Measurements from ENCODE around the gene NPB. TPM values are rescaled to one million over a fixed set of nuclear protein-coding genes. Genes with fewer than 3 reads are reported as not detected.

NPB gene
- polyA plus RNA-seq, 3 donors, result 0.23 to 0.77 TPM; not detected in 1

DNA sequence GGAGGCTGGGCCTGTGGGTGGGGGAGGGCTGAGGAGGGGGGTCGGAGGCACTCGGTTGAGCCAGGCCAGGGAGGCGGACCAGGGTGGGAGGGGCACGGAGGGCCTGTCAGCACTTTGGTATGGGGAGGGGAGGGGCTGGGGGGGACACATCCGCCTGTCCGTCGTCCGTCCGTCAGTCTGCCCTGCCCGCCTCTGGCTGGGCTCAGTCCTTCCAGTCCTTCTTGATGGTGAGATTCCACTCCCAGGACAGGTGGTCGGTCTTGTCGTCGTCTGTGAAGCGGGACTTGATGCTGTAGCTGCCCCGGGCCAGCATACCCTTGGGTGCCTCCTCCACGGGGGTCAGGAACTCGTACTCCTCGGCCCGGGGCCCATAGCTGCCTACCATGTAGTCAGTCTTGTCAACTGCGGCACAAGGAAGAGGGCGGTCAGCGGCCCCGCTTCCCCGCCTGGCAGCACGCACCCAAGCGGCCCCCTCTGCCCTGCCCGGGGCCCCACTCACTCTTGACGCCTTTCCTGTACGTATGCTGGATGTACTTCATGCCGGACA lies 33.3 kb upstream of the NPB start:
- WGBS, 3 donors, result 62 to 75% (median 65%) methylated on average over 23 to 30 of the region's 30 CpGs
- no peak overlapping the region for H3K27ac ChIP-seq (ENCODE audit: low read depth, low read length)

- H3K27ac ChIP-seq (ENCODE audit: low read depth, low read length), result no peak overlapping the region
- 27 to 39% (median 38%) methylated on average over 51 to 52 of the region's 52 CpGs for WGBS, 3 donors
Measured at GRCh38 chr17:81869221-81870130, 32.6 kb upstream of the NPB start.

DNA sequence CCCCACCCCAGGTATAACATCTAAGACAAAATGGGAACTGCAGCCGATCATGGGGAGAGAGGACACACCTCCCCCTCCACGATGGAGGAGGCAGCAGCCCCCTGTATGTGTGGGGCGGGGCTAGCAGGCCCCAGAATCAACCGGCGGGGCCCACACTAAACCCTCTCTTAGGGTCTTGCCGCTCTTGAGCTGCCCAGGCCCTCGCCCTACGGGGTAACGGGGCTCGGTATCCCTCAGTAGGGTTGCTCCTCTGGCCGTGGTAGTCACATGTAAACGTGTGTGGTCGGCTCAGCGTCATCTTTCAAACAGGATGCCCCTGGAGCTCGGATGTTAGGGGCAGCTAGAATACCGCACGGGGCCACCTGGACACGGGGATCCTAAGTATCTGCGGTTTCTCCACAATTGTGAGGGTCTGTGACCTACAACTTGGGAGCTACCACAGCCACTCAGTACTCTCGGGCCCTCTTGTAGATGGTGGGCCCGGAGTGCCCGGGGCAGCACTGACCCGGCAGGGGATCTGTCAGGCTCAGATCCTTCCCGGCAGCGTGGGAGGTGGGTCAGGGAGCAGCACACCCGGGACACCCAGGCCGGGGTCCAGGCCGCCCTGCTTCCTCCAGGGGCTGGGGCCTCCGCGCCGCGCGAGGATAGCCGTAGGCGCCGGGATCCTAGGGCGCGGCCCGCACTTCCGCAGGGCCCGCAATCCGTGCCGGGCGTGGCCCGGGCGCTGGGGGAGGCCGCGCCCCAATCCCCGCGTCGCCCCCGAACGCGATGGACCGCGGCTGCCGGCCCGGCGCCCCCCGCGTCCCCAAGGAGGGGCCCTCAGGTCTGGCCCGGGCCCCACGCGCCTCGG lies 31.7 kb upstream of the NPB start:
- 1 to 3% (median 1%) methylated on average over 39 to 65 of the region's 65 CpGs for WGBS, 3 donors

GRCh38 chr17:81870981-81871386 lies 31.1 kb upstream of the NPB start, which contains the start of gene ARHGDIA:
TSS of gene ARHGDIA (minus strand) at chr17:81871337. CDS start at chr17:81869930, 1,407 bp downstream.
- 0 to 1% (median 1%) methylated on average over 16 to 61 of the region's 64 CpGs for WGBS, 3 donors
- H3K27ac ChIP-seq (ENCODE audit: low read depth, low read length), result peak within 1 kb of the TSS; percentile 99

More for the DNA sequence above, 31.7 kb upstream of the NPB start:
- peak overlapping the region; percentile 99 for H3K27ac ChIP-seq (ENCODE audit: low read depth, low read length)

DNA sequence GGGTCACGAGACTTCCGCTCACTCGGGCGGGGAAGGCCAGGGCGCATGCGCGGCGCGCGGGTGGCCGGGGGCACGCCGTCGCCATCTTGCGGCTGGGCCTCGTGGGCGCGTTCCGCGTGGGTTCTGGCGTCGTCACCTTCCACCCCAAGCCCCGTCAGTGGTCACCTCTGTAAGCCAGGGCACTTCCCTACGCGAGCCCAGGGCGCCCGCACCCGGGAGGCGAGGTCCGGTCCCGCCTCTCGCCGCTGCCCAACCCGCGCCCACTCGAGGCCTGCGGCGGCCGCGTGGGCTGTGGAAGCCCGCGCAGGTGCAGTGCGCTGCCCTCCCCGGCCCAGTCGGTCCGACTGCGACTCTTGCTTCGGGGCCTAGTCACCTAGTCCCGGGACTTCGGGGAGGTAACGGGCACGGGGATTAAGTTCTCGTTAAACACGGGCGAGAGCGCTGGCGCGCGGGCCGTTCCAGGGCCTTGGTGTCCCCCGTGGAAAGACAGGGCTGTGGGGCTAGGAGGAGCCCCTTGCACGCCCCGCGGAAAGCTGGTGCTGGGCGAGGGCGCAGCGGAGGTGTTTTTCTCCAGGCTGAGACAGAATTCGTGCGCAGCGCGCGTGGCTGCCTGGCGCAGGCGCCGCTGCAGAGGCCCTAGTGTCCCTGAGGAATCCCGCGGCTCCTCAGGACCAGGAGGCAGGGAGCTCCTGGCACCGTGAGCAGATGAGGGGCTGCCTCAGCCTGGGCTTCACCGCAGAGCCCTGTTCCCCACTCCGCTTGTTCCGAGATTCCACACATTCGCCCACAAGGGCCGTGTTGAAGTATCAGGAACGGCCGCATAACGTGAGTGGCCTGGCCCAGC lies 30.4 kb upstream of the NPB start:
- H3K27ac ChIP-seq (ENCODE audit: low read depth, low read length), result peak overlapping the region; percentile 99
- 0 to 1% (median 1%) methylated on average over 81 to 86 of the region's 86 CpGs for WGBS, 3 donors

- 93 to 97% (median 96%) methylated on average over 5 of the region's 5 CpGs for WGBS, 3 donors
- H3K27ac ChIP-seq (ENCODE audit: low read depth, low read length), result no peak overlapping the region
Measured at GRCh38 chr17:81877569-81877968, 24.5 kb upstream of the NPB start.

DNA sequence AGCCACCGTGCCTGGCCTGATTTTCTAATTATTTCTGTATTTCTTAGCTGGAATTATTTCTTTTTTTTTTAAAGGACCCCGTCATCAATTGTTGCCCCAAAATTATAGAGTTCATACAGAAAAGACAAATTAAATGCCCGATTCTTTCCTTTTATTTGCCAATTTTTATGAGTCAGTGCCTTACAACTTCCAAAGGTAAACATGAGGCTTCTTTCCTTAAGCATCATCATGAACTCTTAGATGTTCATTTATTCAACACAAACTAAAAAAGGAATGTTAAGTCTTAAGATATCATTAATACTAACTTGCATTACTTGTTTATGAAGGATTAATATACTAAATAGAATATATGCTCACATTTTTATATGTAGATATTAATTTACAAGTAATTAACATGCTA lies 23.7 kb upstream of the NPB start:
- WGBS, 3 donors, result 93 to 96% (median 94%) methylated on average over 3 of the region's 3 CpGs
- no peak overlapping the region for H3K27ac ChIP-seq (ENCODE audit: low read depth, low read length)

- WGBS, 3 donors, result 86 to 87% (median 87%) methylated on average over 5 of the region's 5 CpGs
Measured at GRCh38 chr17:81879121-81879520, 22.9 kb upstream of the NPB start.

DNA sequence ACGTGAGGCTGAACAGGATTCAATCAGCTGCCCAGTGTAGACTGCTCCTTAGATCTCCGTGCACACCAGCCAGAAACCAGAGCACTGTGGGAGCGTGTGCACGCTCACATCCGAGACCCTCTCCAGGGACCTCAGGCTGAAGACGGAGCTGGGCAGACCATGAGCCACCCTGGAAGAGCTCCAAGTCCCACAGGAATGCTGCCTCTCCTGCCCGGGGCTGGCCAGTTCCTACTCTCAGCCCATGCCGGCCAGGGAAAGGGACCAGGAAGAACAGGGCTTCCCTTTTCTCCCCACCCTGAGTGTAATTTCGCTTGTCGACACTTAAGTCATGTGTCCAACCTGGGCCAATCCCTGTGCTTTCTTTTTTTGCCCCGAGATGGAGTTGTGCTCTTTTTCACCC lies 17.5 kb upstream of the NPB start:
- no peak overlapping the region for H3K27ac ChIP-seq (ENCODE audit: low read depth, low read length)
- 53 to 75% (median 65%) methylated on average over 11 of the region's 11 CpGs for WGBS, 3 donors

More at GRCh38 chr17:81879121-81879520, 22.9 kb upstream of the NPB start:
- H3K27ac ChIP-seq (ENCODE audit: low read depth, low read length), result no peak overlapping the region

GRCh38 chr17:81884968-81885367 lies 17.1 kb upstream of the NPB start:
- H3K27ac ChIP-seq (ENCODE audit: low read depth, low read length), result no peak overlapping the region
- 93 to 95% (median 94%) methylated on average over 5 of the region's 5 CpGs for WGBS, 3 donors

- WGBS, 3 donors, result 89 to 91% (median 91%) methylated on average over 10 of the region's 10 CpGs
- H3K27ac ChIP-seq (ENCODE audit: low read depth, low read length), result no peak overlapping the region
Measured at GRCh38 chr17:81885454-81885853, 16.6 kb upstream of the NPB start.

DNA sequence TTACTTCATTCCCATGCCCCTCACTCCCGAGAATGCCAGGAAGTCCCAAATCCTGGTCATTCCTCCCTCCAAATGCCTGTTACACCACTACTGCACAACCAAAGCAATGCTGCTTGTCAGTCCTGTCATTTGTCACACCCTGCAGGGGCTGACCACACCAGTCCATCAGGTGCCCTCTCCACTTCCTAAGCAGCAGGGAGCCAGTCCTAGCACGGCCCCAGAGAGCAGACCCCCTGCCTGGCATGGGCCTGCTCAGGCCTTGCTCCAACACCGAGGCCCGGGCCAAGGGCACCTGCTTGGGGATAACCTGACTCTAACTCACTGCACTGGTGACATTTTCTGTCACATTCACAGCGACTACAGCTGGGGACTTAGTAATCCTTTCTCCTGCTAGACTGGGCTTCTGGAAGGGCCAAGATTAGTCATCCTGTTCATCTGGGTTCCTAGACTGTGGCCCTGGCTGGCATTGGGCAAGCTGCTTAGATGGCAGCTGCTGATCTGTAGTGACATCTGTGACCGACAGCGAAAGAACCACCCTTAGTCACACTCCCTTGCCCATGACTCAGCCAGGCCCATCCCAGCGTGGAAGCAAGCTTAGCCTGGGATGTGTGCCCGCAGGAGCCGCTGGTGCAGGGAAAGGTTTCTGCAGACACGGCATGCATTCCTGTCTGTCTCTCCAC lies 16.0 kb upstream of the NPB start:
- no peak overlapping the region for H3K27ac ChIP-seq (ENCODE audit: low read depth, low read length)
- WGBS, 3 donors, result 90 to 94% (median 92%) methylated on average over 11 of the region's 11 CpGs

DNA sequence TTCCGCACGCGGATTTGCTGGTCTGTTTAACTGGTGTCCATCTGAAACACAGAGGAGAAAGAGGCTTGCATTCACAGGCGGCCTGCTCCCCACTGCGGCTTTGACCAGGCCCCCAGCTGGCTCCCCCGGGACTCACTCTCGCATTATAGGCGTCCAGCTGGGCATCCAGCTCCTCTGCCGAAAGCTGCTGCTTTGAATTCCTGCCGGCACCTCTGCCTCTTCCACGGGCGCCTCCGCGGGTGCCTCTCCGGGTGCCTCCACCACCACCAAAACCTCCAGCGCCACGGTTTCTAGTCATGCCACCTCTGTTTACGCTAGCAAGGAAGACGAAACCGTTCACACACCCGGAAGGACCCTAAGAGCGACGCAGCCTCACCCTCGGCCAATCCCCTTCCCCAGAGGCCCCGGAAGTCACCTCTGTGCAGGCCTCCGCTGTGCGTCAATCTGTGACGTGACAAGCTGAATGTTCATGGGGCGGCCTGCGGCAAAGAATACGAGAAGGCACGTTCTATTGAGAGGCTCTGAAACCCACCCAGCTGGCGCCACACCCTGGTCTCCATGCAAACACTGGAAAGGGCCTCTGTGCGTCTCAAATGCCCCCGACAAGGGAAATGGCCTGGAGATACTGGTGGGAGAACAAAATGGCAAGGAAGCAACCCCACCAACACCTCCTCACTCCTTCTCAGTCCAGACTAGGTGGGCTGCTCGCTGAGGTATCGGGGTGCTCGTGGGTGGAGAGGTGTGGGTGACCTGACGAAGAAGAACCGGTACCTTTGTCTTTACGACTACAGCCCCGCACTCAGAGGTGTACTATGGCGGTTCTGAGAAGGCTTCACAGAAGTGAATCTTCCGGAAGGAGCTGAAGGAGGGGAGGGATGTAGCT lies 13.7 kb upstream of the NPB start:
- H3K27ac ChIP-seq (ENCODE audit: low read depth, low read length), result no peak overlapping the region
- 93 to 95% (median 93%) methylated on average over 44 of the region's 44 CpGs for WGBS, 3 donors

DNA sequence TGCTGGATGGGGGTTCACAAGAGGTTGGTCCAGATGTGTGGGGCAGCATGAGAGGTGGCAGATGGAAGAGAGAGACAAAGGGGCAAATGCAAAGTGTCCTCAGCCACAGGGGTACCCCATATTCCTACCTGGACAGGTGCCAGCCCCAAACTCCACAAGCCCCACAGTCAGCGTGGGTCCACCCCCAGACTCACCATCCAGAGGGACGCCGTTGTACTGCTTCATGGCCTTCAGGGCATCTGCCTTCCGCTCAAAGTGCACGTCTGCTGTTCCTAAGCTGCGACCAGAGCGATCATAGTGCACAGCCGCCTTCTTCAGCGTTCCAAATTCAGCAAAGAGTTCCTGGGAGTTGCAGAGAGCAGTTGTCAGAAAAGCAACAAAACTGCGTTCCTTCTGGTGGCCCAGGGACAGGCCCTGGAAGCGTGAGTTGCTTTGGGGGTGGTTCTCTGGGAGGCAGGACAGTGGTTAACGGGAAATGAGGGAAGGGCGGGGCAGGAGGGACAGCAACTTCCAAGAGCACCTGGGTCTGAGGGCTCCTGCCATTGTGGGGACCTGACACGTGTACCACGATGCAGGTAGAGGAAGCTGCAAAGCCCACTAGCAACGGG lies 12.9 kb upstream of the NPB start:
- WGBS, 3 donors, result 90 to 92% (median 90%) methylated on average over 16 of the region's 16 CpGs
- H3K27ac ChIP-seq (ENCODE audit: low read depth, low read length), result no peak overlapping the region

- no peak overlapping the region for H3K27ac ChIP-seq (ENCODE audit: low read depth, low read length)
- WGBS, 3 donors, result 85 to 94% (median 91%) methylated on average over 9 of the region's 9 CpGs
Measured at GRCh38 chr17:81889602-81890001, 12.4 kb upstream of the NPB start.

Measured in adipose tissue (tissue), 3 donors.